ENCODE measurements around the gene HNRNPL.
A peak's percentile ranks its signal among the peaks of the same experiment; 100 is the strongest.
"Not testable (repeated sequence)": the region's sequence is repeated elsewhere in the genome, so short reads cannot be mapped to it uniquely, and the experiment has no call there.

HNRNPL gene

GRCh38 chr19:38825936-38826335 lies 23.9 kb downstream of the HNRNPL start:
- H3K14ac ChIP-seq (ENCODE audit: low read length); H3K9ac ChIP-seq (ENCODE audit: low read depth, low read length, poor library complexity); H3K79me1 ChIP-seq (ENCODE audit: low read depth, low read length); H2BK5ac ChIP-seq (ENCODE audit: low read length); H3K4me2 ChIP-seq (ENCODE audit: insufficient read depth, low read length, poor library complexity, severe bottlenecking); H3K4me1 ChIP-seq (ENCODE audit: control insufficient read depth in 2 of 2, insufficient read depth in 1 of 2, low read depth in 1 of 2, low read length in 2 of 2); H3K4ac ChIP-seq (ENCODE audit: low read length); H4K8ac ChIP-seq (ENCODE audit: low read depth, low read length); H4K91ac ChIP-seq (ENCODE audit: low read depth, low read length, poor library complexity); H2BK120ac ChIP-seq (ENCODE audit: low read depth, low read length); H2AFZ ChIP-seq (ENCODE audit: low read length); H3K4me3 ChIP-seq (ENCODE audit: low read length in 2 of 2); H3K23ac ChIP-seq (ENCODE audit: low read depth, low read length, poor library complexity); H3K9me3 ChIP-seq (replicated peaks in 1 of 2; ENCODE audit: control insufficient read depth in 2 of 2, insufficient read depth in 1 of 2, low read depth in 1 of 2, low read length in 2 of 2); H3K27ac ChIP-seq (replicated peaks; ENCODE audit: low read length); H2BK15ac ChIP-seq (ENCODE audit: low read length); H3K27me3 ChIP-seq (ENCODE audit: control insufficient read depth in 3 of 3, insufficient read depth in 3 of 3, low read depth in 1 of 3, low read length in 3 of 3); H3K18ac ChIP-seq (ENCODE audit: low read length); H2BK12ac ChIP-seq (ENCODE audit: low read length); DNase-seq (ENCODE audit: low spot score); H2AK5ac ChIP-seq (ENCODE audit: low read depth, low read length): not testable (repeated sequence)
- H3K36me3 ChIP-seq (replicated peaks in 1 of 2; ENCODE audit: control insufficient read depth in 2 of 2, insufficient read depth in 2 of 2, low read length in 2 of 2), result peaks cover 9 to 42% of the 10 kb centered on the region in 2 donors
- WGBS, 2 donors (ENCODE audit: extremely low coverage in 2 of 2, insufficient read length in 2 of 2, insufficient replicate concordance in 1 of 2), result no CpG with 5 or more reads among the region's 7 CpGs

GRCh38 chr19:38821230-38821825 lies 28.5 kb downstream of the HNRNPL start:
- H2BK15ac ChIP-seq (ENCODE audit: low read length); H4K91ac ChIP-seq (ENCODE audit: low read depth, low read length, poor library complexity); H3K23ac ChIP-seq (ENCODE audit: low read depth, low read length, poor library complexity); H3K27ac ChIP-seq (replicated peaks; ENCODE audit: low read length); H3K9ac ChIP-seq (ENCODE audit: low read depth, low read length, poor library complexity); H3K4me2 ChIP-seq (ENCODE audit: insufficient read depth, low read length, poor library complexity, severe bottlenecking); H2BK120ac ChIP-seq (ENCODE audit: low read depth, low read length); H3K27me3 ChIP-seq (ENCODE audit: control insufficient read depth in 3 of 3, insufficient read depth in 3 of 3, low read depth in 1 of 3, low read length in 3 of 3); H3K4me3 ChIP-seq (ENCODE audit: low read length in 2 of 2); H2AFZ ChIP-seq (ENCODE audit: low read length); H3K9me3 ChIP-seq (replicated peaks in 1 of 2; ENCODE audit: control insufficient read depth in 2 of 2, insufficient read depth in 1 of 2, low read depth in 1 of 2, low read length in 2 of 2); DNase-seq (ENCODE audit: low spot score); H2BK5ac ChIP-seq (ENCODE audit: low read length); H3K79me1 ChIP-seq (ENCODE audit: low read depth, low read length); H3K18ac ChIP-seq (ENCODE audit: low read length); H2AK5ac ChIP-seq (ENCODE audit: low read depth, low read length); H4K8ac ChIP-seq (ENCODE audit: low read depth, low read length); H3K4ac ChIP-seq (ENCODE audit: low read length); H2BK12ac ChIP-seq (ENCODE audit: low read length); H3K4me1 ChIP-seq (ENCODE audit: control insufficient read depth in 2 of 2, insufficient read depth in 1 of 2, low read depth in 1 of 2, low read length in 2 of 2): not testable (repeated sequence)
- H3K14ac ChIP-seq (ENCODE audit: low read length), result peak overlapping the region; percentile 21
- WGBS, 2 donors (ENCODE audit: extremely low coverage in 2 of 2, insufficient read length in 2 of 2, insufficient replicate concordance in 1 of 2), result no CpG with 5 or more reads among the region's 29 CpGs
- peaks cover 19 to 25% of the 10 kb centered on the region in 2 donors for H3K36me3 ChIP-seq (replicated peaks in 1 of 2; ENCODE audit: control insufficient read depth in 2 of 2, insufficient read depth in 2 of 2, low read length in 2 of 2)

- no peak overlapping the region for H2BK5ac ChIP-seq (ENCODE audit: low read length)
- H3K9ac ChIP-seq (ENCODE audit: low read depth, low read length, poor library complexity), result no peak overlapping the region
- H3K4me3 ChIP-seq (ENCODE audit: low read length in 2 of 2), result no peak overlapping the region
- H3K4me1 ChIP-seq (ENCODE audit: control insufficient read depth in 2 of 2, insufficient read depth in 1 of 2, low read depth in 1 of 2, low read length in 2 of 2), result no peaks in the 10 kb centered on the region
- no peak overlapping the region for H3K4me2 ChIP-seq (ENCODE audit: insufficient read depth, low read length, poor library complexity, severe bottlenecking)
- no peak overlapping the region for H2AFZ ChIP-seq (ENCODE audit: low read length)
- no peaks in the 10 kb centered on the region for H3K27me3 ChIP-seq (ENCODE audit: control insufficient read depth in 3 of 3, insufficient read depth in 3 of 3, low read depth in 1 of 3, low read length in 3 of 3)
- H3K9me3 ChIP-seq (replicated peaks in 1 of 2; ENCODE audit: control insufficient read depth in 2 of 2, insufficient read depth in 1 of 2, low read depth in 1 of 2, low read length in 2 of 2), result peaks cover 0 to 3% of the 10 kb centered on the region in 2 donors
- H4K8ac ChIP-seq (ENCODE audit: low read depth, low read length), result no peak overlapping the region
- DNase-seq (ENCODE audit: low spot score), result no peak
- H3K23ac ChIP-seq (ENCODE audit: low read depth, low read length, poor library complexity), result no peak overlapping the region
- no peak overlapping the region for H3K14ac ChIP-seq (ENCODE audit: low read length)
- H2BK12ac ChIP-seq (ENCODE audit: low read length), result no peak overlapping the region
- H3K79me1 ChIP-seq (ENCODE audit: low read depth, low read length), result no peaks in the 10 kb centered on the region
- peaks cover 25 to 37% of the 10 kb centered on the region in 2 donors for H3K36me3 ChIP-seq (replicated peaks in 1 of 2; ENCODE audit: control insufficient read depth in 2 of 2, insufficient read depth in 2 of 2, low read length in 2 of 2)
- H2AK5ac ChIP-seq (ENCODE audit: low read depth, low read length), result no peak overlapping the region
- H3K18ac ChIP-seq (ENCODE audit: low read length), result no peak overlapping the region
- no CpG with 5 or more reads among the region's 13 CpGs for WGBS, 2 donors (ENCODE audit: extremely low coverage in 2 of 2, insufficient read length in 2 of 2, insufficient replicate concordance in 1 of 2)
- H4K91ac ChIP-seq (ENCODE audit: low read depth, low read length, poor library complexity), result no peak overlapping the region
- no peak overlapping the region for H2BK120ac ChIP-seq (ENCODE audit: low read depth, low read length)
- no peak overlapping the region for H3K27ac ChIP-seq (replicated peaks; ENCODE audit: low read length)
- no peak overlapping the region for H3K4ac ChIP-seq (ENCODE audit: low read length)
- no peak overlapping the region for H2BK15ac ChIP-seq (ENCODE audit: low read length)
Observed at GRCh38 chr19:38819231-38819920, 30.4 kb downstream of the HNRNPL start.

DNA sequence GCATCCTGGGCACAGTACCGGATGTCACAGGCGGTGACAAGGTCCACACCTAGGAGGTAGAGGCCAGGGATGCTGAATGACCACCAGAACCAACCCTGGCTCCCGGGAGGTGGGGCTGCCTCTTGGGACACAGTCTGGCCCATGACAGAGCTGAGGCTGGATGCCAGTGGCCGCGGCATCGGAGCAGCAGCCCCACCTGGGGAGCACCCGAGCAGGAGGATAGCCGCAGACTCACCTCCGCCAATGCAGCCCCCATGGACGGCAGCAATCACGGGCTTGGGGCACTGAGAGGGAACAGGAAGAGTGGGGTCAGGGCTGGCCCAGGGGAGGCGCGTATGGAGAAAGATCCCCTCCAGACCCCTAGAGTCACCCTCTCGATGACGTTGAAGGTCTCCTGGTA lies 32.7 kb downstream of the HNRNPL start:
- WGBS, 2 donors (ENCODE audit: extremely low coverage in 2 of 2, insufficient read length in 2 of 2, insufficient replicate concordance in 1 of 2), result no CpG with 5 or more reads among the region's 15 CpGs
- H2BK12ac ChIP-seq (ENCODE audit: low read length), result no peak overlapping the region
- H3K14ac ChIP-seq (ENCODE audit: low read length), result no peak overlapping the region
- H3K79me1 ChIP-seq (ENCODE audit: low read depth, low read length), result no peaks in the 10 kb centered on the region
- no peak overlapping the region for H3K27ac ChIP-seq (replicated peaks; ENCODE audit: low read length)
- no peak overlapping the region for H4K91ac ChIP-seq (ENCODE audit: low read depth, low read length, poor library complexity)
- H2BK5ac ChIP-seq (ENCODE audit: low read length), result peak overlapping the region; percentile 13
- H3K4me3 ChIP-seq (ENCODE audit: low read length in 2 of 2), result no peak overlapping the region
- H2BK15ac ChIP-seq (ENCODE audit: low read length), result no peak overlapping the region
- H3K9me3 ChIP-seq (replicated peaks in 1 of 2; ENCODE audit: control insufficient read depth in 2 of 2, insufficient read depth in 1 of 2, low read depth in 1 of 2, low read length in 2 of 2), result peaks cover 0 to 3% of the 10 kb centered on the region in 2 donors
- no peak overlapping the region for H3K4me2 ChIP-seq (ENCODE audit: insufficient read depth, low read length, poor library complexity, severe bottlenecking)
- H3K23ac ChIP-seq (ENCODE audit: low read depth, low read length, poor library complexity), result no peak overlapping the region
- H3K27me3 ChIP-seq (ENCODE audit: control insufficient read depth in 3 of 3, insufficient read depth in 3 of 3, low read depth in 1 of 3, low read length in 3 of 3), result no peaks in the 10 kb centered on the region
- no peak overlapping the region for H2BK120ac ChIP-seq (ENCODE audit: low read depth, low read length)
- H3K4ac ChIP-seq (ENCODE audit: low read length), result no peak overlapping the region
- H3K36me3 ChIP-seq (replicated peaks in 1 of 2; ENCODE audit: control insufficient read depth in 2 of 2, insufficient read depth in 2 of 2, low read length in 2 of 2), result peaks cover 23 to 31% of the 10 kb centered on the region in 2 donors
- H3K4me1 ChIP-seq (ENCODE audit: control insufficient read depth in 2 of 2, insufficient read depth in 1 of 2, low read depth in 1 of 2, low read length in 2 of 2), result no peaks in the 10 kb centered on the region
- H2AFZ ChIP-seq (ENCODE audit: low read length), result no peak overlapping the region
- peak overlapping the region; percentile 60 for H3K9ac ChIP-seq (ENCODE audit: low read depth, low read length, poor library complexity)
- DNase-seq (ENCODE audit: low spot score), result no peak
- no peak overlapping the region for H2AK5ac ChIP-seq (ENCODE audit: low read depth, low read length)
- no peak overlapping the region for H3K18ac ChIP-seq (ENCODE audit: low read length)
- H4K8ac ChIP-seq (ENCODE audit: low read depth, low read length), result no peak overlapping the region

All from neuronal stem cell (in vitro differentiated cells).